Central memory CD8-positive, alpha-beta T cell (primary cell): ENCODE measurements around the gene AP2B1.
A peak's percentile ranks its signal among the peaks of the same experiment; 100 is the strongest.

Source experiments
- ATAC-seq: fragments of 150-1000 bp; cut with Tn5 transposase; replicated peaks from 2 replicates; pipeline ENCODE4 v1.10.0; 2022; ENCODE audit warnings: mild to moderate bottlenecking, moderate FRiP score, moderate number of reproducible peaks; ENCODE audit not compliant: poor library complexity, severe bottlenecking; ENCODE audit errors: extremely low read depth
- DNase-seq, 2 donors: peaks; one replicate each; pipeline ENCODE4 v3.0.0; 2021; ENCODE audit warnings: low spot score in 2 of 2
- H3K27ac Mint-ChIP-seq: one replicate; pipeline ENCODE4 v1.8.0; 2022; ENCODE audit warnings: low read depth, mild to moderate bottlenecking, moderate library complexity, mixed read lengths
- H3K27me3 Mint-ChIP-seq: one replicate; pipeline ENCODE4 v1.8.0; 2022; ENCODE audit warnings: mixed read lengths
- H3K36me3 Mint-ChIP-seq: one replicate; pipeline ENCODE4 v1.8.0; 2022; ENCODE audit warnings: mild to moderate bottlenecking, moderate library complexity, mixed read lengths; ENCODE audit not compliant: insufficient read depth
- H3K4me1 Mint-ChIP-seq: one replicate; pipeline ENCODE4 v1.8.0; 2022; ENCODE audit warnings: mixed read lengths
- H3K4me3 Mint-ChIP-seq: one replicate; pipeline ENCODE4 v1.8.0; 2022; ENCODE audit warnings: mild to moderate bottlenecking, moderate library complexity, mixed read lengths
- H3K9me3 Mint-ChIP-seq: one replicate; pipeline ENCODE4 v1.8.0; 2022; ENCODE audit warnings: mixed read lengths

The AP2B1 gene

GRCh38 chr17:35730400-35731005 is 143.4 kb downstream of the AP2B1 start:
- ATAC-seq (no peak), DNase-seq (no peak)
- Mint-ChIP-seq H3K27ac (peak overlapping the region; percentile 36), H3K36me3 (peaks cover 10% of the 10 kb centered on the region), H3K4me1 (peaks cover 12% of the 10 kb centered on the region), H3K9me3 (no peaks in the 10 kb centered on the region), H3K27me3 (no peaks in the 10 kb centered on the region), H3K4me3 (peak overlapping the region; percentile 77)

GRCh38 chr17:35731239-35731916 is 144.3 kb downstream of the AP2B1 start, which contains the start of gene RASL10B:
TSS of gene RASL10B (plus strand) at chr17:35731639. CDS start at chr17:35735185, 3,546 bp downstream.
- peak within 1 kb of the TSS; percentile 77 for H3K4me3 Mint-ChIP-seq
- H3K36me3 Mint-ChIP-seq: peaks cover 5% of the 10 kb centered on the region
- ATAC-seq (peak; percentile 76), DNase-seq (no peak)
- no peaks in the 10 kb centered on the region for H3K27me3 Mint-ChIP-seq
- peaks cover 12% of the 10 kb centered on the region for H3K4me1 Mint-ChIP-seq
- H3K27ac Mint-ChIP-seq: peak within 1 kb of the TSS; percentile 36
- no peaks in the 10 kb centered on the region for H3K9me3 Mint-ChIP-seq

GRCh38 chr17:35731917-35732805 is 145.0 kb downstream of the AP2B1 start:
- DNase-seq (no peak), ATAC-seq (no peak)
- Mint-ChIP-seq H3K36me3 (peaks cover 5% of the 10 kb centered on the region), H3K27me3 (no peaks in the 10 kb centered on the region), H3K4me3 (peak overlapping the region; percentile 68), H3K9me3 (no peaks in the 10 kb centered on the region), H3K27ac (no peak overlapping the region), H3K4me1 (peaks cover 12% of the 10 kb centered on the region)

GRCh38 chr17:35732806-35733136 is 145.6 kb downstream of the AP2B1 start:
- Mint-ChIP-seq H3K27ac (no peak overlapping the region), H3K27me3 (no peaks in the 10 kb centered on the region), H3K9me3 (no peaks in the 10 kb centered on the region), H3K36me3 (peaks cover 5% of the 10 kb centered on the region), H3K4me3 (peak overlapping the region; percentile 68), H3K4me1 (peaks cover 12% of the 10 kb centered on the region)
- no peak for ATAC-seq
- no peak for DNase-seq

GRCh38 chr17:35733366-35733765 is 146.2 kb downstream of the AP2B1 start:
- H3K9me3 Mint-ChIP-seq: no peaks in the 10 kb centered on the region
- ATAC-seq: no peak
- no peak overlapping the region for H3K27ac Mint-ChIP-seq
- no peaks in the 10 kb centered on the region for H3K27me3 Mint-ChIP-seq
- peaks cover 12% of the 10 kb centered on the region for H3K4me1 Mint-ChIP-seq
- H3K4me3 Mint-ChIP-seq: no peak overlapping the region
- H3K36me3 Mint-ChIP-seq: peaks cover 5% of the 10 kb centered on the region
- DNase-seq: no peak

- Mint-ChIP-seq H3K4me3 (no peak overlapping the region), H3K4me1 (peaks cover 12% of the 10 kb centered on the region), H3K36me3 (peaks cover 2% of the 10 kb centered on the region), H3K27me3 (no peaks in the 10 kb centered on the region), H3K9me3 (no peaks in the 10 kb centered on the region), H3K27ac (no peak overlapping the region)
- DNase-seq (no peak), ATAC-seq (no peak)
Observed at GRCh38 chr17:35734396-35734795, 147.3 kb downstream of the AP2B1 start.

- H3K4me3 Mint-ChIP-seq: no peak overlapping the region
- no peaks in the 10 kb centered on the region for H3K36me3 Mint-ChIP-seq
- peaks cover 6% of the 10 kb centered on the region for H3K27me3 Mint-ChIP-seq
- no peak for DNase-seq
- no peaks in the 10 kb centered on the region for H3K9me3 Mint-ChIP-seq
- no peak overlapping the region for H3K27ac Mint-ChIP-seq
- H3K4me1 Mint-ChIP-seq: peaks cover 11% of the 10 kb centered on the region
- no peak for ATAC-seq
Observed at GRCh38 chr17:35735036-35735805, 148.1 kb downstream of the AP2B1 start.

GRCh38 chr17:35736236-35736635 is 149.1 kb downstream of the AP2B1 start:
- H3K9me3 Mint-ChIP-seq: no peaks in the 10 kb centered on the region

GRCh38 chr17:35738519-35739133 is 151.5 kb downstream of the AP2B1 start:
- H3K4me3 Mint-ChIP-seq: no peak overlapping the region
- H3K27ac Mint-ChIP-seq: no peak overlapping the region
- H3K36me3 Mint-ChIP-seq: no peaks in the 10 kb centered on the region
- no peak for ATAC-seq
- peaks cover 35% of the 10 kb centered on the region for H3K27me3 Mint-ChIP-seq
- DNase-seq: no peak
- no peaks in the 10 kb centered on the region for H3K9me3 Mint-ChIP-seq
- H3K4me1 Mint-ChIP-seq: peaks cover 5% of the 10 kb centered on the region

More at GRCh38 chr17:35736236-35736635, 149.1 kb downstream of the AP2B1 start:
- Mint-ChIP-seq H3K27ac (no peak overlapping the region), H3K4me1 (peaks cover 1% of the 10 kb centered on the region), H3K4me3 (no peak overlapping the region), H3K36me3 (no peaks in the 10 kb centered on the region), H3K27me3 (peaks cover 11% of the 10 kb centered on the region)
- DNase-seq (no peak), ATAC-seq (no peak)

- DNase-seq: no peak
- Mint-ChIP-seq H3K36me3 (no peaks in the 10 kb centered on the region), H3K27ac (no peak overlapping the region), H3K4me3 (no peak overlapping the region), H3K9me3 (no peaks in the 10 kb centered on the region), H3K4me1 (peaks cover 5% of the 10 kb centered on the region), H3K27me3 (peaks cover 43% of the 10 kb centered on the region)
- no peak for ATAC-seq
Observed at GRCh38 chr17:35740216-35740615, 153.1 kb downstream of the AP2B1 start.

- peak; percentile 46 for ATAC-seq
- Mint-ChIP-seq H3K27ac (no peak overlapping the region), H3K4me3 (peak overlapping the region; percentile 49), H3K9me3 (no peaks in the 10 kb centered on the region), H3K27me3 (peaks cover 43% of the 10 kb centered on the region), H3K4me1 (peaks cover 5% of the 10 kb centered on the region), H3K36me3 (no peaks in the 10 kb centered on the region)
- no peak for DNase-seq
Observed at GRCh38 chr17:35740997-35741931, 154.1 kb downstream of the AP2B1 start.
